H1 (cell line): ENCODE measurements around the gene AFF2. TPM values are rescaled to one million over a fixed set of nuclear protein-coding genes. Genes with fewer than 3 reads are reported as not detected.

Source experiments
- CBX5 ChIP-seq: fragments of 300-800, 300-1000 bp; sonication (generic); IDR thresholded peaks from 2 replicates; pipeline ENCODE4 v1.7.1; 2016; ENCODE audit warnings: antibody characterized with exemption, low read length, low read depth
- SAP30 ChIP-seq: fragments of 300-600 bp; sonication (generic); IDR thresholded peaks from 2 replicates; pipeline ENCODE4 v1.7.1; 2012; ENCODE audit warnings: low read length, moderate library complexity, mild to moderate bottlenecking, inconsistent platforms; ENCODE audit not compliant: insufficient read depth, insufficient replicate concordance
- polyA plus RNA-seq, 7 experiments: library from polyadenylated mRNA; depleted of rRNA in 3 of 7; stranded (reverse) in 5 of 7; unstranded in 2 of 7; fragments of >200 nt in 5 of 7; fragments of 200-250 nt in 2 of 7; gene quantifications; 1 replicate in 5 of 7; 2 replicates in 1 of 7; 4 replicates in 1 of 7; pipeline versions ENCODE4 v1.2.1 to v1.2.3, GENCODE V29; 2011 to 2013; ENCODE audit warnings: missing spikeins in 2 of 7, mixed read lengths in 2 of 7
- total RNA-seq: library from RNA; stranded (reverse); fragmentation: NEBNext Ultra II Directional; extraction: Animal tissue kit (Norgen Biotek cat#: 25700); gene quantifications from 2 replicates; pipeline ENCODE4 v1.2.1, GENCODE V29; 2021

The AFF2 gene
- total and polyA plus RNA-seq, 2 of the 8 experiments (the other 6 are each of a cell fraction or from before 2014, with no cell fraction given) = 2.0 to 7.3 TPM

DNA sequence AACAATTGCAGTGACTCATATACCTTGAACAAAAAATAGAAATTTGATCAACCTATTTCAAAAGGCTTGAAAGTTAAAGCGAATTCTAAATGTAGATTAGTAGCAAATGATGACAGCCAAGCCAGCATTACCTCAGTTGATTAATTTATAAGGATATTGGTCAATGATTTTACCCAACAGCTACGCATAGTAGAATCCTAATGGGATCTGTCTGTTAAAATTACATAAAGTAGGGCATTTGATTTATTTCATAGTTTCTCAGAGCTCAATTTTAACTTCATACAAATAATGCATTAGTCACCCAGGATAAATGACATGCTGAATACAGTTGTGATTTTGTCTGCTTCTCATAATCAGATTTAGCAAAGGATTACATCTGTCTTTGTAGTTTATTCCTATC is 12.0 kb downstream of the AFF2 start (continued):
- TF ChIP-seq SAP30 = no peak
- TF ChIP-seq CBX5 = no peak
